ENCODE results near the gene ZNF70. TPM values are rescaled to one million over a fixed set of nuclear protein-coding genes. Genes with fewer than 3 reads are reported as not detected.
A peak's percentile ranks its signal among the peaks of the same experiment; 100 is the strongest.

ZNF70 gene
- total RNA-seq, 1 donor from 2014 or later = 12.1 TPM

- DNase-seq (ENCODE audit: low spot score) = peak; percentile 68
- Mint-ChIP-seq H3K4me3 (ENCODE audit: unreplicated experiment) (no peak overlapping the region), H3K36me3 (ENCODE audit: low read depth) (peaks cover 28% of the 10 kb centered on the region), H3K9me3 (ENCODE audit: low read depth) (no peaks in the 10 kb centered on the region), H3K27me3 (ENCODE audit: low read depth) (no peaks in the 10 kb centered on the region), H3K27ac (ENCODE audit: unreplicated experiment) (no peak overlapping the region), H3K4me1 (ENCODE audit: low read depth) (no peaks in the 10 kb centered on the region)
- no peak for TF ChIP-seq CTCF (IDR thresholded peaks at IDR 0.05)
These were observed 59.0 kb downstream of the ZNF70 start for GRCh38 chr22:23691748-23692423.

- H3K36me3 Mint-ChIP-seq (ENCODE audit: low read depth) = peaks cover 28% of the 10 kb centered on the region
- H3K4me3 Mint-ChIP-seq (ENCODE audit: unreplicated experiment) = no peak within 1 kb of the TSS
- peak; percentile 33 for DNase-seq (ENCODE audit: low spot score)
- no peaks in the 10 kb centered on the region for H3K9me3 Mint-ChIP-seq (ENCODE audit: low read depth)
- no peak for TF ChIP-seq CTCF (IDR thresholded peaks at IDR 0.05)
- H3K27me3 Mint-ChIP-seq (ENCODE audit: low read depth) = no peaks in the 10 kb centered on the region
- H3K27ac Mint-ChIP-seq (ENCODE audit: unreplicated experiment) = no peak within 1 kb of the TSS
- H3K4me1 Mint-ChIP-seq (ENCODE audit: low read depth) = no peaks in the 10 kb centered on the region
These were observed 60.2 kb downstream of the ZNF70 start, which contains the start of gene RGL4 for GRCh38 chr22:23690713-23691112. Gene RGL4 (plus strand): TSS chr22:23691013. CDS start chr22:23692031, 1,018 bp downstream.

- DNase-seq (ENCODE audit: low spot score) = peak; percentile 20
- H3K9me3 Mint-ChIP-seq (ENCODE audit: low read depth) = no peaks in the 10 kb centered on the region
- H3K27me3 Mint-ChIP-seq (ENCODE audit: low read depth) = no peaks in the 10 kb centered on the region
- TF ChIP-seq CTCF (IDR thresholded peaks at IDR 0.05) = no peak
- no peak overlapping the region for H3K4me3 Mint-ChIP-seq (ENCODE audit: unreplicated experiment)
- H3K36me3 Mint-ChIP-seq (ENCODE audit: low read depth) = peaks cover 25% of the 10 kb centered on the region
- H3K27ac Mint-ChIP-seq (ENCODE audit: unreplicated experiment) = no peak overlapping the region
- peaks cover 5% of the 10 kb centered on the region for H3K4me1 Mint-ChIP-seq (ENCODE audit: low read depth)
These were observed 61.5 kb downstream of the ZNF70 start for GRCh38 chr22:23689414-23689813.

Other genes with a start within 250 kb of the ZNF70 start
- not detected in 3 replicates for gene IGLL1, start 170.8 kb downstream of the ZNF70 start, total RNA-seq
- not detected in 3 replicates for gene DRICH1, start 118.8 kb downstream of the ZNF70 start, total RNA-seq
- gene RGL4, start 60.1 kb downstream of the ZNF70 start, total RNA-seq = not detected in 3 replicates
- not detected in 3 replicates for gene VPREB3, start 3.3 kb upstream of the ZNF70 start, total RNA-seq
- not detected in 3 replicates for gene C22orf15, start 11.9 kb upstream of the ZNF70 start, total RNA-seq
- 42.6 to 78.5 TPM (median 62.2 TPM) in 3 replicates for gene CHCHD10, start 16.9 kb upstream of the ZNF70 start, total RNA-seq
- 68.4 to 172 TPM (median 169 TPM) in 3 replicates for gene MMP11, start 21.7 kb upstream of the ZNF70 start, total RNA-seq
- 102 to 133 TPM (median 114 TPM) in 3 replicates for gene SMARCB1, start 35.9 kb upstream of the ZNF70 start, total RNA-seq
- 1.3 to 4.6 TPM (median 2.0 TPM) in 3 replicates for gene DERL3, start 87.9 kb upstream of the ZNF70 start, total RNA-seq
- 14.5 to 14.9 TPM (median 14.8 TPM) in 3 replicates for gene SLC2A11, start 106.8 kb upstream of the ZNF70 start, total RNA-seq
- gene MIF, start 143.3 kb upstream of the ZNF70 start, total RNA-seq = 466 to 518 TPM (median 502 TPM) in 3 replicates
- gene GSTT2B, start 210.1 kb upstream of the ZNF70 start, total RNA-seq = 1.8 to 2.9 TPM in 2 of 3 replicates, not detected in the other
- not detected in 3 replicates for gene DDTL, start 215.8 kb upstream of the ZNF70 start, total RNA-seq
- gene DDT, start 223.3 kb upstream of the ZNF70 start, total RNA-seq = 93.1 to 102 TPM (median 101 TPM) in 3 replicates
- not detected in 3 replicates for gene GSTT2, start 229.0 kb upstream of the ZNF70 start, total RNA-seq